HEK293T (cell line): ENCODE measurements around the gene SYCE1L.

Source experiments
- ARNT ChIP-seq: fragments of 450-650 bp; IDR thresholded peaks from 2 replicates; pipeline ENCODE4 v1.6.1; 2017; ENCODE audit warnings: mild to moderate bottlenecking
- LEF1 ChIP-seq: fragments of 450-650 bp; IDR thresholded peaks from 2 replicates; pipeline ENCODE4 v1.6.1; 2017; ENCODE audit warnings: mild to moderate bottlenecking, borderline replicate concordance
- NFRKB ChIP-seq: fragments of 450-650 bp; IDR thresholded peaks from 2 replicates; pipeline ENCODE4 v1.6.1; 2016; ENCODE audit warnings: mild to moderate bottlenecking, moderate library complexity
- TARDBP ChIP-seq: fragments of 450-650 bp; IDR thresholded peaks from 2 replicates; pipeline ENCODE4 v1.6.1; 2016

DNA sequence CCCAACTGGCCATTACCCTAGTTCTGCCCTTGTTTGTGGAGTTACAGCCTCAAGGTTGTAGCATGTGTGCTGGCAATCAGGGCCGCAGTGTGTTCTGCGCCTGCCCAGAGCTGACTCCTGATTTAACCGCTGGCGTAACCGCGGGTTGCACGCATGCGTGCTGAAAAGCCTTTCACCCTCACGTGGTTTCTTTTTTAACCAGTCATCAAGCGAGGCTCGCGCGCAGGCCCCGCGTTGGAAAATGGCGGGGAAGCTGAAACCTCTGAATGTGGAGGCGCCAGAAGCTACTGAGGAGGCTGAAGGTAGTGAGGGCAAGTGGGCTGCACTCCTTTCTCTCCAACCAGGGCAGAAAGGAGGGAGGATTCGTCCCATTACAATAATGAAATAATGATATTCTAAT is at the start of gene SYCE1L:
- TF ChIP-seq NFRKB = no peak
- TF ChIP-seq LEF1 = no peak
- no peak for TF ChIP-seq TARDBP
- TF ChIP-seq ARNT = no peak
